ENCODE results near the gene COL5A1. TPM values are rescaled to one million over a fixed set of nuclear protein-coding genes. Genes with fewer than 3 reads are reported as not detected.

Gene COL5A1
- total RNA-seq, 1 experiment from 2014 or later, result 10.6 TPM

DNA sequence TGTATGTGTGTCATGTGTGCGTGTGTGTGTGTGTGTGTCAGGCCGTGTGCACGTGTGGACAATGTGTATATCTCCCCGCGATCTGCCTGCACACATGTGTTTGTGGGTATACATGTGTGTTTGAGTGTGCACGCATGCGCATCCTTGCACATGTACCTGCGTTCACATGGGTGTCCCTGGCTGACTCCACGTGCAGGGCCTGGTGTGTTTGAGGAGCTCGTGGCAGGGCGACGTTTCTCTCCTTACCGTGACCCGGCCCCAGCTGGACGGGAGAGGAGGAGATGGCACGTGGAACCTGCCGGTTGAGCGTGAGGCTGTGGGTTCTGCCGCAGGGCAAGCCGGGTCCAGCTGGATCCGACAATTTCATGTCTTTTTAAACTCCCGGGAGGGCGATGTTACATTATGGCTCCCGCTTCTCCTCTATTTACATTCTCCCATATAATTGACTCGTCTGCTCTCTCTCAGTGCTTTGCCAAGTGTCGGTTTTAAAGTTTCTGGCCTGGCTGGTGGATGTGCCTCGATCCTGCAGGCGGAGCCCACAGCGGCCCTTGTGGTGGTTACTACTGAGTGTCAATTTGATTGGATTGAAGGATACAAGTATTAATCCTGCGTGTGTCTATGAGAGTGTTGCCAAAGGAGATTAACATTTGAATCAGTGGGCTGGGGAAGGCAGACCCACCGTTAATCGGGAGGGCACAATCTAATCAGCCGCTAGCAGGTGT is 5.9 kb downstream of the COL5A1 start:
- Histone ChIP-seq H3K9me3 (ENCODE audit: low read length) (no peaks in the 10 kb centered on the region), H3K9me2 (replicated peaks; ENCODE audit: low read length) (no peaks in the 10 kb centered on the region), H3K27ac (ENCODE audit: low read length) (no peak overlapping the region), H3K4me1 (ENCODE audit: insufficient read depth, low read length) (peaks cover 27% of the 10 kb centered on the region), H3F3A (ENCODE audit: low read length, unreplicated experiment) (no peaks in the 10 kb centered on the region), H3K4me2 (ENCODE audit: low read length) (no peak overlapping the region), H3K36me3 (ENCODE audit: low read depth, low read length) (no peaks in the 10 kb centered on the region), H3K9ac (ENCODE audit: low read length) (no peak overlapping the region), H3K4me3 (ENCODE audit: low read length) (no peak overlapping the region), H4K20me1 (ENCODE audit: low read length) (no peaks in the 10 kb centered on the region), H3K27me3 (ENCODE audit: low read length) (no peaks in the 10 kb centered on the region), H3K79me2 (ENCODE audit: low read length) (peaks cover 18% of the 10 kb centered on the region), H2AFZ (ENCODE audit: low read length) (no peak overlapping the region)
- BruUV-seq (replicated peaks), result no TSS peak
- intact Hi-C loops (cut with micrococcal nuclease), result no loop called here
- DNase-seq (no peak), ATAC-seq (no peak)
- TF ChIP-seq EZH2 (IDR thresholded peaks at IDR 0.05; ENCODE audit: low read length, unreplicated experiment) (no peak), EZH2phosphoT487 (IDR thresholded peaks at IDR 0.05; ENCODE audit: borderline replicate concordance, low read length) (no peak)
- TF ChIP-seq, protein P1, sequence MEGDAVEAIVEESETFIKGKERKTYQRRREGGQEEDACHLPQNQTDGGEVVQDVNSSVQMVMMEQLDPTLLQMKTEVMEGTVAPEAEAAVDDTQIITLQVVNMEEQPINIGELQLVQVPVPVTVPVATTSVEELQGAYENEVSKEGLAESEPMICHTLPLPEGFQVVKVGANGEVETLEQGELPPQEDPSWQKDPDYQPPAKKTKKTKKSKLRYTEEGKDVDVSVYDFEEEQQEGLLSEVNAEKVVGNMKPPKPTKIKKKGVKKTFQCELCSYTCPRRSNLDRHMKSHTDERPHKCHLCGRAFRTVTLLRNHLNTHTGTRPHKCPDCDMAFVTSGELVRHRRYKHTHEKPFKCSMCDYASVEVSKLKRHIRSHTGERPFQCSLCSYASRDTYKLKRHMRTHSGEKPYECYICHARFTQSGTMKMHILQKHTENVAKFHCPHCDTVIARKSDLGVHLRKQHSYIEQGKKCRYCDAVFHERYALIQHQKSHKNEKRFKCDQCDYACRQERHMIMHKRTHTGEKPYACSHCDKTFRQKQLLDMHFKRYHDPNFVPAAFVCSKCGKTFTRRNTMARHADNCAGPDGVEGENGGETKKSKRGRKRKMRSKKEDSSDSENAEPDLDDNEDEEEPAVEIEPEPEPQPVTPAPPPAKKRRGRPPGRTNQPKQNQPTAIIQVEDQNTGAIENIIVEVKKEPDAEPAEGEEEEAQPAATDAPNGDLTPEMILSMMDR (conservative IDR thresholded peaks at IDR 0.05; ENCODE audit: low read depth, low read length), result no peak
- POLR2A ChIA-PET (ENCODE audit: unreplicated experiment), result no interaction called here
- CTCF ChIA-PET, result no interaction called here

DNA sequence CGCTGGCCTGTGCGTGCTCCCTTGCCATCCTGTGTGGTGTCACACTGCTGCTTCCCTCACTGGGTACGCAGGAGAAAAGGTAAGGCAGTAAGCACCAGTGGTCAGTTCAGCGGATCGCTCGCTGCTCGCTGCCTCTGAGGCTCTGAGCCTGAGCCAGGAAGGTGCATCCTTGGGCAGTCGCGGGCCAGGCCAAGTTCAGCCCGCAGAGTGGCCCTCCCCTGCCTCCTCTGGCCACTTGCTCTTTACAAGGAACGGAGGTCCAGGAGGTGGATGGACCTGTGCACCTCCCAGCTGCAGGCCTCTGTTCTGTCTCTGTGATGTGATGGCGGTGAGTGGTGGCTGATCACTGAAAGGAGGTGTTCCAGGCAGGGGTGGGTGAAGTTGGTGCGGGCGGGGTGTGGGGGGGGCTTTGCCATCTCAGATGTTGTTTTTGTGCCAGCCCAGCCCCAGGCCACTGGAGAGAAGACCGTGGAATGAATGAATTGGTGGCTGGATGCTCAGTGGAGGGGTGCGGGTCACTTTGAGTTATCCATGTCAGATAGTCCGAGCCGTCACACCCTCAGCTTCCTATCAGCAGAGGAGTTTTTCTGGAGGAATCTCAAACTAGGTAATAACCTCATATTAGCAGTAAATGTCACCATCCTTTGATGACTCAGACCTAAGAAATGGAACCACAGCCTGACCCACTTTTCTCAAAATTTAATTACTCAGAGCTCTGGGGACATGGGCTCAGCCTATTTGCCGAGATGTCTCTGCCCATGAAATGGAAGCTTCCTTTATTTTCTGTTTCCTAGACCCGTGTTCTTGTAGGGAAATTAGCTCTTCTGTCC is 7.3 kb downstream of the COL5A1 start:
- Histone ChIP-seq H3K9me2 (replicated peaks; ENCODE audit: low read length) (no peaks in the 10 kb centered on the region), H3K27me3 (ENCODE audit: low read length) (no peaks in the 10 kb centered on the region), H3K9ac (ENCODE audit: low read length) (no peak overlapping the region)

More for the DNA sequence above, 7.3 kb downstream of the COL5A1 start:
- no peaks in the 10 kb centered on the region for H3K9me3 ChIP-seq (ENCODE audit: low read length)
- peaks cover 4% of the 10 kb centered on the region; the same call in 1 of the 2 replicates for H3K79me2 ChIP-seq (ENCODE audit: low read length)
- H3K36me3 ChIP-seq (ENCODE audit: low read depth, low read length), result no peaks in the 10 kb centered on the region
- no peak overlapping the region for H2AFZ ChIP-seq (ENCODE audit: low read length)
- DNase-seq (peak; percentile 64), ATAC-seq (peak; percentile 31)
- H3F3A ChIP-seq (ENCODE audit: low read length, unreplicated experiment), result no peaks in the 10 kb centered on the region
- no peak for TF ChIP-seq EZH2 (IDR thresholded peaks at IDR 0.05; ENCODE audit: low read length, unreplicated experiment)
- TF ChIP-seq EZH2phosphoT487 (IDR thresholded peaks at IDR 0.05; ENCODE audit: borderline replicate concordance, low read length), result no peak
- TF ChIP-seq, protein P1 (conservative IDR thresholded peaks at IDR 0.05; ENCODE audit: low read depth, low read length), result no peak
- no peak overlapping the region for H3K4me3 ChIP-seq (ENCODE audit: low read length)
- peaks cover 21% of the 10 kb centered on the region for H3K4me1 ChIP-seq (ENCODE audit: insufficient read depth, low read length)
- H4K20me1 ChIP-seq (ENCODE audit: low read length), result no peaks in the 10 kb centered on the region
- H3K4me2 ChIP-seq (ENCODE audit: low read length), result no peak overlapping the region
- no TSS peak for BruUV-seq (replicated peaks)
- CTCF ChIA-PET, result interaction anchor here (0.7 kb wide), 1 partner anchor 480 kb away, joined by 3 read pairs; no protein-coding TSS in a partner anchor
- POLR2A ChIA-PET (ENCODE audit: unreplicated experiment), result interaction anchor here (0.6 kb wide), 1 partner anchor 1879 kb away, joined by 4 read pairs; no protein-coding TSS in a partner anchor
- intact Hi-C loops (cut with micrococcal nuclease), result no loop called here
- H3K27ac ChIP-seq (ENCODE audit: low read length), result no peak overlapping the region
